Spleen (tissue), 7 donors: ENCODE results near the gene RMC1.

Experiments
- CTCF ChIP-seq, 11 experiments: fragments of 200-600 bp in 7 of 11; fragments of 450-650 bp in 4 of 11; sonication (generic) in 4 of 11; IDR thresholded peaks in 8 of 11; conservative IDR thresholded peaks in 3 of 11; 1 replicate in 7 of 11; 2 replicates in 4 of 11; pipeline versions ENCODE4 v1.4.0 to v1.8.0; 2016 to 2021; ENCODE audit warnings: antibody characterized with exemption in 11 of 11, inconsistent platforms in 4 of 11, mild to moderate bottlenecking in 1 of 11
- POLR2AphosphoS5 ChIP-seq, 3 donors: sonication (generic); formaldehyde crosslinking; IDR thresholded peaks; one replicate each; pipeline ENCODE4 v1.5.1; 2017; ENCODE audit warnings: antibody characterized with exemption in 3 of 3
- donor health status: DM: no; HTN: no; CAD: no; lungs with moderate emphysema.
- donor health status: DM: no; HTN: no; CAD: no.
- donor health status: DM: no; HTN: no; CAD: no.

- no peak for TF ChIP-seq CTCF (IDR thresholded peaks at IDR 0.05 in 8 of 11, conservative IDR thresholded peaks at IDR 0.05 in 3 of 11)
- TF ChIP-seq POLR2AphosphoS5 (IDR thresholded peaks at IDR 0.05): no peak
Observed at GRCh38 chr18:23468753-23469459, 34.4 kb upstream of the RMC1 start.
